Coronary artery (tissue), 2 donors: ENCODE measurements around the gene ZNF536.

ENCODE experiments used
- DNase-seq: peaks from one replicate; pipeline ENCODE4 v3.0.0-alpha.2; 2017; ENCODE audit warnings: low spot score
- H3K27ac ChIP-seq, 2 donors: fragments of 200-600 bp; sonication (generic); one replicate each; pipeline ENCODE4 v1.5.1; 2016 to 2019
- H3K4me3 ChIP-seq: fragments of 200-600 bp; sonication (generic); 2 replicates; pipeline ENCODE4 v1.5.1; 2016; ENCODE audit warnings: mild to moderate bottlenecking, moderate library complexity
- TF ChIP-seq, protein P1 (sequence below): fragments of 200-600 bp; sonication (generic); IDR thresholded peaks from one replicate; pipeline ENCODE4 v1.5.1; 2019; ENCODE audit warnings: antibody characterized with exemption

ZNF536 gene

DNA sequence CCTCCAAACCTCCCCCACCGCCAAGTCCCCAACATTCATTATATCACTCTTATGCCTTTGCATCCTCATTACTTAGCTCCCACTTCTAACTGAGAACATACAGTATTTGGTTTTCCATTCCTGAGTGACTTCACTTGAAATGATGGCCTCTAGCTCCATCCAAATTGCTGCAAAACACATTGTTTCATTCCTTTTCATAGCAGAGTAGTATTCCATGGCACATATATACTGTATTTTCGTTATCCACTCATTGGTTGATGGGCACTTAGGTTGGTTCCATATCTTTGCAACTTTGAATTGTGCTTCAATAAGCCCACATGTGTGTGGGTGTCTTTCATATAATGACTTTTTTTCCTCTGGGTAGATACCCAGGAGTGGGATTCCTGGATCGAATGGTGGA, 233.1 kb downstream of the ZNF536 start:
- TF ChIP-seq, protein P1, sequence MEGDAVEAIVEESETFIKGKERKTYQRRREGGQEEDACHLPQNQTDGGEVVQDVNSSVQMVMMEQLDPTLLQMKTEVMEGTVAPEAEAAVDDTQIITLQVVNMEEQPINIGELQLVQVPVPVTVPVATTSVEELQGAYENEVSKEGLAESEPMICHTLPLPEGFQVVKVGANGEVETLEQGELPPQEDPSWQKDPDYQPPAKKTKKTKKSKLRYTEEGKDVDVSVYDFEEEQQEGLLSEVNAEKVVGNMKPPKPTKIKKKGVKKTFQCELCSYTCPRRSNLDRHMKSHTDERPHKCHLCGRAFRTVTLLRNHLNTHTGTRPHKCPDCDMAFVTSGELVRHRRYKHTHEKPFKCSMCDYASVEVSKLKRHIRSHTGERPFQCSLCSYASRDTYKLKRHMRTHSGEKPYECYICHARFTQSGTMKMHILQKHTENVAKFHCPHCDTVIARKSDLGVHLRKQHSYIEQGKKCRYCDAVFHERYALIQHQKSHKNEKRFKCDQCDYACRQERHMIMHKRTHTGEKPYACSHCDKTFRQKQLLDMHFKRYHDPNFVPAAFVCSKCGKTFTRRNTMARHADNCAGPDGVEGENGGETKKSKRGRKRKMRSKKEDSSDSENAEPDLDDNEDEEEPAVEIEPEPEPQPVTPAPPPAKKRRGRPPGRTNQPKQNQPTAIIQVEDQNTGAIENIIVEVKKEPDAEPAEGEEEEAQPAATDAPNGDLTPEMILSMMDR: no peak
- DNase-seq: no peak
- Histone ChIP-seq H3K4me3 (no peak overlapping the region), H3K27ac (no peak overlapping the region)

DNA sequence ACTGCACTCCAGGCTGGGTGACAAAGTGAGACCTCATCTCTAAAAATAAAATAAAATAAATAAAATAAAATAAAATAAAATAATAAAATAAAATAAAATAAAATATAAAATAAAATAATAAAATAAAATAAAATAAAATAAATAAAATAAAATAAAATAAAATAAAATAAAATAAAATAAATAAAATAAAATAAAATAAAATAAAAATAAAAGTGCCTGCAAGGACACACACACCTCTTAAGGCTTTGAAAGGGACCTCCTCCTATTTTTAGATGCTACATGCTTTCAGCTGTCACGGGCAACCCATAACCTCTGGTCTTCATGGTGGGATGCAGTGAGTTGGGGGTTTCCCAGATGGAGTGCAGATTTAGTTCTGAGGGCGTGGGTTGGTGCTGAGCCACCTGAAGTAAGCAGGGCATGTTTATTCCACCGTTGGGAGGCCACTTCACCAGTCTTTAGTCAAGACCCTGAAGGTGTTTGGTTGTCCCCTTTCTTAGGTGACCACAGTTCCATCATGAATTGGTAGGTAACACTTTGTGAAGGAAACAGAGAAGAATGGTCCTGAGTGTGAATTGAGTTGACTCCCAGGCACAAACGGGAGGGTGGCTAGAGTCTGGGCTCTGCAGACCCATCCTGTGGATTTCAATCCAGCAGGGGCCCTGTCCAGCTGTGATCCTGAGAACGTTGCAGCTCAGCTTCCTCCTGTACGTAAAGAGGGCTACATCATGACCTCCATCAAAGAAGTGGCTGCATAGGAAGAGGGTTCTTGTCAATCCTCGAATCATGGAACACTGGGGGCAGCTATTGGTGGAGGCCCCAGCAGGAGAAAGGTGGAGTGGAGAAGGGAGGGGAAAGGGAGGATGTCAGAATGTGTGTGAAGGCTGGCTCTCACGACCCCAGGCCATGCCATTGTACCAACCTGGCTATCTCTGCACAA, 234.2 kb downstream of the ZNF536 start:
- Histone ChIP-seq H3K27ac (no peak overlapping the region), H3K4me3 (no peak overlapping the region)
- TF ChIP-seq, protein P1: no peak
- DNase-seq: no peak
